ENCODE results near the gene LACRT.

DNA sequence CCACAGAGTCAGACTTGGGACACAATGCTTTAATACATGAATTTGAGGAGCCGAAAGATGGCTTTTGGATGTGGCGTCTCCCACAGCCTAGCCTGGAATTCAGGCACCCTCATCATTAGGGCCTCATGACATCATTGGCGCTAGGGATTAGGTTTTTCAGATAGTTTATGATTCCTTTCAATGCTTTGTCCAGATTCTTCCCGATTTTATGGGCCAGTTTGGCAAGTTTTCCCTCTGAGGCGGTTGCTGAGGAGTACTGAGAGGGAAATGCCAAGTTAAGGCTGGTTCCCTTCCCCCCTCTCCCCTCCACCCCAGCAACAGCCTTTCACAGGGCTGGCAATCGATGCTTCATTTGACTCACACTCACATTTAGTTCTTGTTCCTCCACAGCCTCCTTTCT lies 26.5 kb downstream of the LACRT start:
- TF ChIP-seq, protein P1, sequence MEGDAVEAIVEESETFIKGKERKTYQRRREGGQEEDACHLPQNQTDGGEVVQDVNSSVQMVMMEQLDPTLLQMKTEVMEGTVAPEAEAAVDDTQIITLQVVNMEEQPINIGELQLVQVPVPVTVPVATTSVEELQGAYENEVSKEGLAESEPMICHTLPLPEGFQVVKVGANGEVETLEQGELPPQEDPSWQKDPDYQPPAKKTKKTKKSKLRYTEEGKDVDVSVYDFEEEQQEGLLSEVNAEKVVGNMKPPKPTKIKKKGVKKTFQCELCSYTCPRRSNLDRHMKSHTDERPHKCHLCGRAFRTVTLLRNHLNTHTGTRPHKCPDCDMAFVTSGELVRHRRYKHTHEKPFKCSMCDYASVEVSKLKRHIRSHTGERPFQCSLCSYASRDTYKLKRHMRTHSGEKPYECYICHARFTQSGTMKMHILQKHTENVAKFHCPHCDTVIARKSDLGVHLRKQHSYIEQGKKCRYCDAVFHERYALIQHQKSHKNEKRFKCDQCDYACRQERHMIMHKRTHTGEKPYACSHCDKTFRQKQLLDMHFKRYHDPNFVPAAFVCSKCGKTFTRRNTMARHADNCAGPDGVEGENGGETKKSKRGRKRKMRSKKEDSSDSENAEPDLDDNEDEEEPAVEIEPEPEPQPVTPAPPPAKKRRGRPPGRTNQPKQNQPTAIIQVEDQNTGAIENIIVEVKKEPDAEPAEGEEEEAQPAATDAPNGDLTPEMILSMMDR (IDR thresholded peaks at IDR 0.05) = no peak
- TF ChIP-seq POLR2AphosphoS5 (IDR thresholded peaks at IDR 0.05) = no peak
- no peak for TF ChIP-seq POLR2A (IDR thresholded peaks at IDR 0.05)

Data from breast epithelium (tissue), 3 donors.